ENCODE results near the gene OTOP2.

Gene OTOP2

DNA sequence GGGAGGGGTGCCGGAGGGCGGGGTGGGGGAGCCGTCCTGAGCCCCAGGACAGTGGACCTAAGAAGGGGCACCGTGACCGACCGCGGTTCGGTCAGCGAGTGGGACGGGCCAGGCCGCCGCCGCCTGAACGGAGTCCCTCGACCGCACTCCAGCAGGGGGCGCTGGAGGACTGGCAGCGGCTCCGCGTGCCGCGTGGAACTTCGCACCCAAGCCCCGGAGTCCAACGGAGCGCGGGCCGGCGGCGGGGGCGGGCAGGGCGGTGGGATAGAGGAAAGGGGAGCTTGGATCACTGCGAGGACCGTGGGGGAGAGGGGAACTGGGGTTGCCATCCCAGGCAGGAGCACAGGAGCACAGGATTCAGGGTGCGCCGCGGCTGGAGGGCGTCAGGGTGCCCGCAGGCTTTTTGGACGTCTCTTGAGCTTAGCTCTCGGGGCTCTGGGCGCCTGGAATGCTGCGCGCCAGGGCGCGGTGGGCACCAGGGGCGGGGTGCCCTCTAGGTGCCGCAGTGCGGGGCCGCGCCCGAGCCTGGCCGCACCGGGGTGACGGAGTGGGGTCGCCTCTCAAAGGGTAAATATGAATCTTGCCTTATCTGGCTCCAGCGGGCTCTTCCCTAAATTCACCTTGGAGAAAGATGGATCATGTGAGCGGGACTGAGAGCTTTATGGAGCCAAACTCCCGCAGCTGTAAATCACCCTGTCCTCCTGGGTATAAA is 379 bp upstream of the OTOP2 start:
- DNase-seq (ENCODE audit: low read depth) = no peak

DNA sequence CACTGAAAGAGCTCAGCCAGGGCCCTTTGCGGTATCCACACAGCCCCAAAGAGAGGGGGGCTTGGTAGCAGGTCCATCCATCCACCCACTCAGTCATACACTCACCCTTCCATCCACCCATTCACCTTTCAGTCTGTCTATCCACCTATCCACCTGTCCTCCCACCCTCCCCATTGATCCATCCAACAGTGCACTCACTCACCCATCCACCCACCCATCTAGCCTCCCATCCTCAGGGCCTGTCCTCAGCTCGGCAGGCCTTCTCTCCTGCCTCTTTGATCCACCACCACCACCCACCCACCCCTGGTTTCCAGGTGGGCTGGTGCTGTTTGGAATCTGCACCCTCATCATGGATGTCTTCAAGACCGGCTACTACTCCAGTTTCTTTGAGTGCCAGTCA is 1.2 kb downstream of the OTOP2 start:
- no peak for DNase-seq (ENCODE audit: low read depth)

DNA sequence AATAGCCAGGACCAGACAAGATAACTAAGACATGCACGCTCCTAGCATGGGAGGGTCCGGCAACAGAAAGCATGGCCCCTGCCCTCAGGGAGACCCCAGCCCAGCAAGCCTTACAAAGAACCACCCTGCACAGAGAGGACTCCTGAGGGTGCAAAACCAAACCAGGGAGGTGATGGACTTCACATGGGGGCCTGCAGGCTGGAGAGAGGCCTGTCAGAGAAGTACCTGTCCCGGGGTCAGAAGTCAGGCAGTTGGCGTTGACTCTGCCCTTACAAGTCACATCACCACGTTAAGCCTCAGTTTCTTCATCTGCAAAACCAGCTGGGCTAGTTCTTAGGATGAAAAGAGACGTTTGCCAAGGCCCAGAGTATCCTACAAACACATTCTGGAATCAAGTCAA is 4.7 kb downstream of the OTOP2 start:
- no peak for DNase-seq (ENCODE audit: low read depth)

DNA sequence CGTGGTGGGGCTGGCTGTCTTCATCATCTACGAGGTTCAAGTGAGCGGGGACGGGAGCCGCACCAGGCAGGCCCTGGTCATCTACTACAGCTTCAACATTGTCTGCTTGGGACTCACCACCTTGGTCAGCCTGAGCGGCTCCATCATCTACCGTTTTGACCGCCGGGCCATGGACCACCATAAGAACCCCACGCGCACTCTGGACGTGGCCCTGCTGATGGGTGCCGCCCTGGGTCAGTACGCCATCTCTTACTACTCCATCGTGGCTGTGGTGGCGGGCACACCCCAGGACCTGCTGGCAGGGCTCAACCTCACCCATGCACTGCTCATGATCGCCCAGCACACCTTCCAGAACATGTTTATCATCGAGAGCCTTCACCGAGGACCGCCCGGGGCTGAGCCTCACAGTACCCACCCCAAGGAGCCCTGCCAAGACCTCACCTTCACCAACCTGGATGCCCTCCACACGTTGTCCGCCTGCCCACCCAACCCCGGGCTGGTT is 6.5 kb downstream of the OTOP2 start:
- DNase-seq (ENCODE audit: low read depth) = no peak

DNA sequence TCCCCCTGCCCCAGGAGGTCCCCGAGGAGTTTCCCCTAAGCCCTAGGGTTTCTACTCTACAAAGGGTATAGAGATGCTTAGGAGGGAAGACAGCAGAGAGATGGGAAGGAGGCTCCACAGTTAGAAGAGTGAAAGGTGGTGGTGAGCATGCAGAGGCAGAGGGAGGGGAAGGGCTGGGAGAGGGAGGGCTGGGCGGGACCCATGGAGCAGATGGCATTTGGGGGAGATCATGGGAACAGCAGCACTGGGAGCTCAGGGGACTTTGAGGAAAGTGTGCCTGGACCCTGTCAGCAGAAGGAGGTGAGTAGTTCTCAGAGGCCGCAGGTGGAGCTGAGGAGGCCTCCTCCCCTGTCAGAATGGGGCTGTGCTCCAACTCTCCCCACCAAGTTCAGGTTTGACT is 11.0 kb downstream of the OTOP2 start:
- no peak for DNase-seq (ENCODE audit: low read depth)

DNA sequence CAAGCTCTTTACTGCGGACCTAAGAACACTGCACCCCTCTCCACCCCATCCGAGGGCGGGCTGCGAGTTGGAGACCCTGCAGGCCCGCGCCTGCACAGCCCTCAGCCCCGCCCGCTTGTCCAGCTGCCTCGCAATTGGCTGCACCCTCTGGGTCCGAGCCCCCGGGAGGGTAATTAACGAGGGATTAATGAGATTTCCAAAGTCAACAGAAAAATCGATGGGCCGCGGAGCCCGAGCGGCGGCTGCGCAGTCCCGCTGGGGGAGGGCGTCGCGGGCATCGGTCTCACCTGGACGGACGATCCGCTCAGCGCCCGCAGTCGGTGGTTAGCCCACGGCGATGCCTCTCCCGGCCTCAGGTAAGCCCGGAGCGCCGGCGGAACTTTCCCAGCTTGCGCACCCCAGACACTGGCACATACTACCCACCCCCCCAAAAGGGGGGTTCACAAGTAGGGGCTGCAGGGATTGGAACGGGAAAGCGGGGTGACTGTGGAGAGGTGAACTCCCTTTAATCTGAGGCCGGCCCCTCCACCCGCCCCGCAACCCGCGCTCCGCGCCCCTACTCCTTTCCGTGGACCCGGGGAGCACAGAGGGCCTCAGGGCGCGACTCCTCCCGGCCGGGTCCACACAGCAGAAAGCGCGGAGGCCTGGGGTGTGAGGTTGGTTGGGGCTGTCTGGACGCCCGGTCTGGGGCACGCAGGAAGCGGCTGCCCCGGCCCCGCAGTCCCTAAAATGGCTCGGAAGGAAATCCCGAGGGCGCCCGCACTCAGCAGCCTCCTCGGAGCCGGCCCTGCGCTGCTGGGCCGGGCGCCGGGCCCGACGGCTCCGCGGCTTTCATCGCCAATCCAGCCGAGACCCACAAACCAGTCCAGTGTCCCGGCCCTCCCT is 11.8 kb downstream of the OTOP2 start, which contains the start of gene OTOP3:
Gene OTOP3 (plus strand): TSS at position 314 of the 885 bp plus-strand sequence. CDS start 24 bp downstream, at position 338.
- no peak for DNase-seq (ENCODE audit: low read depth)

DNA sequence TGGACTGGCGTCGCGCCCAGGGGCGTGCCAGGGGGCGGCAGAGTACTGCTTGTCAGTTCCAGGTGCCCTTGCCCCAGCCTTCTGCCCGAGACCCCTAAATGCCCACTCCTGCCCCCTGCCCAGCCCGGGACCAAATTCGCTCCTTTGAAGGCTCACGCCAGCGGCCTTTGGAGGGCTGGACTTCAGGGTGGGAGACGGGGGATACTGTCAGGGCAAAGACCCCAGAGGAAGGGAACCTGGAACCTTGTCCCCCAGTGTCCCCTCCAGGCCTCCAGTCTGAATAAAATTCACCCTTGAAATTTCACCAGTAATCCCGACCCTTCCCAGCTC is 12.4 kb downstream of the OTOP2 start:
- DNase-seq (ENCODE audit: low read depth) = no peak

DNA sequence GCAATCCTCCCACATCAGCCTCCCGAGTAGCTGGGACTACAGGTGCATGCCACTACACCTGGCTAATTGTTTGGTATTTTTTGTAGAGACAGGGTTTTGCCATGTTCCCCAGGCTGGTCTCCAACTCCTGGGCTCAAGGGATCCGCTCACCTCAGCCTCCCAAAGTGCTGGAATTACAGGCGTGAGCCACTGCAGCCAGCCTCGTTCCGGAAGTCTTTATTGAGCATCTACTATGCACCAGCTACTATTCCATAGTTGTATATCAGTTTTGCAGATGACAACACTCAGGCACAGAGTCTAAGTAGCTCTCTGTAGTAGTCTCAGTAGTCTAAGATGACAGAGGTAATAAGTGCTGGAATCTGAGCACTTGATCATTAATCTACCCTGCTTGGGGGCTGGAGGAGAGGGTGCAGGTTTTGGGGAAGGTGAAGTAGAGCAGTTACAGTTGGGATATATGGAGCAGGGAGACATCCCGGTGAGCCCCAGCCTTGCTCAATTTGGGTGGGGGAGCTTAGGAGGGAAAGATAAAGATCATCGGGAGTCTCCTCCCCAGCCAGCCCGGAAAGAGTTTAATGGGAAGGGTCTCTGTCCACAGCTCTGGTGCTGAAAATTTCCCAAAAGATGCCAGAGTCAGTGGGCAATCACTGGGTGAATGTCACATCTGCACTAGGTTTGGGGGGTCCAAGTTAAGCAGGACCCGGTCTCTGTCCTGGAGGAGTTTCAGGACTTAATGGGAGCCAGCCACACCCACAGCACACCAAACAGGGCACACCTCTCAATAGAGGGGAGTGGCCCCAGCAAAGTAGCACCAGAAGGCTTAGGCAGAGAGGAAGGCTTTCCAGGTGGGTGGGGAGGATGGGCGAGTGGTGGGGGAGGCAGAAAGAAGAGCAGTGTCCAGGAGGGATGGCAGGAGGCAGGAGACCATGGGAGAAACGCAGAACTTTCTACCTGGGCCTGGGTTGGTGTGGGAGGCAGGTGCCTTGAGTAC is 13.3 kb downstream of the OTOP2 start:
- DNase-seq (ENCODE audit: low read depth) = no peak

DNA sequence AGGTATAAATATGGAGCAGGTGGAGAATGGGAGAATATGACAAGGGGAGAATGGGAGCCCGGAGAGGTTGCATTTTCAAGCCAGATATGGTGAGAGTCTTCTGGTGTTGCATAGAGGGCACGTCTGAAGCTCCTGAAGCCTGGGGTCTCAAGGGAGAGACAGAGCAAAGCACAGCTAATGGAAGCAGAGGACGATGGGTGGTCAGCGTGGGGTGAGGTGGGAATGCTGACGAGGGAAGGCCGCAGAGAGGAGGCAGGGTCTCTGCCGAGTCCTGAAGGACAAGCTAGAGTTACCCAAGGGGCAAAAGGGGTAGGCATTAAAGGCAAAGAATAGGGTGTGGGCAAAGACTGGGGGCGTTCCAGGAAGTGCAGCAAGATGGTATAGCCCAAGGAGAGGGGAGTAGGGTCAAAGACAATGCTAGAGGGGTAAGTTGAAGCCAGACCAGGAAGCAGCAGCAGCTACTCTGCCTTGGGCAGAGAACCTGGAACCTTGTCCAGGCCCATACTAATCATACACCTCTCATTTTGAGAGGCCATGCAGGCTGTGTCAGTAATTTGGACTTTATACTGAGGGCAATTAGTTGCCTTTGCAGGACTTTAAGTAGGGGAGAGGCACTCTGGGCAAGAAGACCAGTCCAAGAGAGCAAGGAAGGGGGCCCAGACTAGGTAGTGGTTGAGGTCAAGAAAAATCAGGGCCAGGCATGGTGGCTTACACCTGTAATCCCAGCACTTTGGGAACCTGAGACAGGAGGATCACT is 14.3 kb downstream of the OTOP2 start:
- no peak for DNase-seq (ENCODE audit: low read depth)

DNA sequence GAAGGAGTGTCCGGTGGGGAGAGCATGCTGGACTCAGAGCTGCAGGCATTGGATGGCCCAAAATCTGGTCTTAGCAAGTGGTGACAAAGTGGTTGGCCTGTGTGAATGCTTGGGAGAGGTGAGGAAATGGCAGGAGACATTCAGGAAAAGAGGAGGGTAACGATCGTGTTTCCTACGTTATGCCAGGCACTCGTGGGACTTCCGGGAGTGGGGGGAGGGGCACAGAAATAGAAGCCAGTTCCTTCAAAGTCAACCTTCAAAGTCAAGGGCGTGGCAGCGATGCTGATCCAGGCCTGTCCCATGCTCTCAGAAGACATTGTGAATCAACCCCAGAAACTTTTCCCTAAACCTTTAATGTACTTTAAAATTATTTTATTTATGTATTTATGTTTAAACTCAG is 15.5 kb downstream of the OTOP2 start:
- DNase-seq (ENCODE audit: low read depth) = no peak

DNA sequence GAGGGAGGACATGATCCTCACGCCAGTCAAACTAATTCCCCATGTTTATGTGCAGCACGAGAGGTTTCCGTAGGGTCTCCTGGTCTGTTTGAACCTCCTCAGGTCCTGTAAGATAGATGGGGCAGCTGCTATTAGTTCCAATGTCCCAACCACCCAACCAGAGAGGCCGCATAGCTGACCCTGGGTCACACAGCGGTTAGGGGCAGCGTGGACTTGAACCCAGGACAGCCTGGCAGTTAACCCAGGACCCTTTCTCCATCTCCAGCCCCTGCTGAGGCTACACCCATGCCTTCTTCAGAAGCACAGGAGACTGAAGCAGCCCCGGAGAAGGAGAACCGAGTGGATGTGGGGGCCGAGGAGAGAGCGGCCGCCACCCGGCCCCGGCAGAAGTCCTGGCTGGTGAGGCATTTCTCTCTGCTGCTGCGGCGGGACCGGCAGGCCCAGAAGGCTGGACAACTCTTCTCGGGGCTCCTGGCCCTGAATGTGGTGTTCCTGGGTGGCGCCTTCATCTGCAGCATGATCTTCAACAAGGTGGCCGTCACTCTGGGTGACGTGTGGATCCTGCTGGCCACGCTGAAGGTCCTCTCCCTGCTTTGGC is 17.2 kb downstream of the OTOP2 start:
- no peak for DNase-seq (ENCODE audit: low read depth)

DNA sequence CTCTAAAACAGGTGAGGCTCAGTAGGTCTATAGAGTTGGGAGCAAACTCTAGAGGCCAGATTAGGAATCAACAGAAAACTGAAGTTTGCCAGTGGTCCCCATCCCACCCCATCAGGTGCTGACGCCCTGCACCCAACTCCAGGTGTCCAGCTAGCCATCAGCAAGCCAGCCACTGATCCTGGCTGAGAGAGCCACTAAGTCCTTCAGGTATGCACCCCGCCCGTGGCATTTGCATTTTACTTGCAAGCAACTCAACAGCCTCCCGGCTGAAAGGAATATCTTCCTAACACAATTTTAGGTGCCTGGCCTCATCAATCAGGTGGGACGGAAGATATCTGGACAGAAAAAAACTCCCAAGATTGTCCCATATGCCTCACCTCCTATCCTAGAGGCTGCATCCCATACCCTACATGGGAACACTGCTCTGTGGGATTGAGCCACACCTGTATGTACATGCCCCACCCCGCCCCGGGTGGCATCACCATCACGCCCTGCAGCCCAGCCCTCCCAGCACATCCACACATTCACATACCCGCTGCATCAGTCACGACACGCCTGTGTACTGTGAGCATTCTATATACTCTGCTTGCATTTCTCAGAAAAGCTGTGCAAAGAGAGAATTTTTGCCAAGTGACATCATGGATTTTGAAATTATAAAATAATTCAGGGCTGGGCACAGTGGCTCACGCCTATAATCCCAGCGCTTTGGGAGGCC is 19.9 kb downstream of the OTOP2 start:
- DNase-seq (ENCODE audit: low read depth) = no peak

DNA sequence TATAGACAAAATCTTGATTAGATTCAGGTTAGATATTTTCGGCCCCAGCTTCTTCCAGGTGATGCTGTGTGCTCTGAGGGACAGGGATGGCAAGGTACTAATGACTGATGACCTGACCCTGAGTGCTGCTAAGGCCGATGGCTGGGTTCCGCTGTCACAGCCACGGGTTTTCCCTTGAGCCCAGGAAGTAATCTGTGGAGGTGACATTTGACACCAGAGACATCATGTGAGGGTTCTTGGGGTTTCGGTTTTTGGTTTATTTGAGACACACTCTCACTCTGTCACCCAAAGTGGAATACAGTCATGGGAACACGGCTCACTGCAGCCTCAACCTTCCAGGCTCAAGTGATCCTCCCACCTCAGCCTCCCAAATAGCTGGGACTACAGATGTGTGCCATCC is 21.5 kb downstream of the OTOP2 start:
- no peak for DNase-seq (ENCODE audit: low read depth)

DNA sequence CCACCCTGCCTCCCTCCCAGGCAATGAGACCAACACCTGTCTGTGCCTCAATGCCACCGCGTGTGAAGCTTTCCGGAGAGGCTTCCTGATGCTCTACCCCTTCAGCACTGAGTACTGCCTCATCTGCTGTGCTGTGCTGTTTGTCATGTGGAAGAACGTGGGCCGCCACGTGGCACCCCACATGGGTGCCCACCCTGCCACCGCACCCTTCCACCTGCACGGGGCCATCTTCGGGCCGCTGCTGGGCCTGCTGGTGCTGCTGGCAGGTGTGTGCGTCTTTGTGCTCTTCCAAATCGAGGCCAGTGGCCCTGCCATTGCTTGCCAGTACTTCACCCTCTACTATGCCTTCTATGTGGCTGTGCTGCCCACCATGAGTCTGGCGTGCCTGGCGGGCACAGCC is 22.6 kb downstream of the OTOP2 start:
- DNase-seq (ENCODE audit: low read depth) = no peak

DNA sequence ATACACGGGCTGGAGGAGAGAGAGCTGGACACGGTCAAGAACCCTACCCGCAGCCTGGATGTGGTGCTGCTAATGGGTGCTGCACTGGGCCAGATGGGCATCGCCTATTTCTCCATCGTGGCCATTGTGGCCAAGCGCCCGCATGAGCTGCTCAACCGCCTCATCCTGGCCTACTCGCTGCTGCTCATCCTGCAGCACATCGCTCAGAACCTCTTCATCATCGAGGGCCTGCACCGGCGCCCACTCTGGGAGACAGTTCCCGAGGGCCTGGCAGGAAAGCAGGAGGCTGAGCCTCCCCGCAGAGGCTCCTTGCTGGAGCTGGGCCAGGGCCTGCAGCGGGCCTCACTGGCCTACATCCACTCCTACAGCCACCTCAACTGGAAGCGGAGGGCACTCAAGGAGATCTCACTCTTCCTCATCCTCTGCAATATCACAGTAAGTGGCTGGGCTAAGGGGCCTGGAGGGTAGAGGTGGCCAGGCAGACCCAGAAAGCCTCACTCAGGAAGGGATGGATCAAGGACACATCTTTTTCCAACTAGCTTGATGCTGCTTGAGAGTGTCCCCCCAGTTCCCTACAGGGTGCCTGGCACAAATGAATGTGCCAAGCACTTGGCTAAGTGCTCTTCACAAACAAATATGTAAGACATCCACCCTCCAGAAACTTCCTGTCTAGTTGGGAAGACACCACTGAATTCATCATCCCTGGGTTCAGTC is 23.1 kb downstream of the OTOP2 start:
- DNase-seq (ENCODE audit: low read depth) = no peak

DNA sequence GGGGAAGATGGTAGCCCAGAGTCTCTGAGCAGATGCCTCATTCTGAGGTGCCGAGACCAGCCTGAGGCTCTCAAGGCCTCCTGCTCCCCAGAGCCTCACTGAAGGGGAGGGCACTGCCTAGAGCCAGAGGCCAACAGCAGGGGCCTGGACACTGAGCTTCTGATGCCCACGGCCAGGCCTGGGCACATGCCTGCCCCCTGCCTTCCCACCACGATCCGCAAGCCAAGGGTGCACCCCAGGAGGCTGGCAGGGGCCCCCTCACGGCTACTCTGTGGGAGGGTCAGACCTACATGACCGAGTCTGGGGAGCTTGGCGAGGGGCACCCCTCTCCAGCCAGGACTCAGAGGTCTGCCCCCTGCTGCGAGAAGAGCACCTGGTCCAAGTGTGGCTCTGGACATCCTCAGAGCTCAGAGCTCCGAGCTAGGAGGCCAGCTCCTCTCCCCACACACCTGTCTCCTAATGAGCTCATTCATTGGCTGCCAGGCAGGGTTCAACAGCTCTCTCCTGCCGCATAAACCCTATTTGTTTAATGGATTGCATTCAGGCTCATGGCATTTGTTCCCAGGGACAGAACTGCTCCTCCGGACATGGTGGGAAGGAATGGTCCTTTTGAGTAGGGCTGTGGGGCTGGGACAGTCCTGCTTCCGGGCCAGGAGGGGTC is 25.5 kb downstream of the OTOP2 start:
- DNase-seq (ENCODE audit: low read depth) = no peak

DNA sequence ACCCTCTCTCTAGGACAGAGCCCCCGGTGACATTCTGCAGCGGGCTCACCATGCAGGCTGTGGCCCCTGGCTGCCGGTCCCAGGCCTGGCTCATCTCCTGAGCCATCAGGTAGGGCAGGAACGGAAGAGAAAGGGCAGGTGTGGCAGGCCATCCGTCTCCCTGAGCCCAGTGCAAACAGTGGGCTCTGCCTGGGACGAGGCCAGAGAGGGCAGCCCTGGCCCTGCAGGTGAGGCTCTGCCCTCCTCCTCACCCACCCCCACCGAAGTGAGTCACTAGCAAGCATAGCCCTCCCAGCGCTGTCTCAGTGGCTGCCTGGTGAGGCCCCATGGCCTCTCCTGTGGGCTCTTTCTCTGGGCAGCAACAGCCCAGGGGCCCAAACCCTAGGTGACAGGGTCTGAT is 26.1 kb downstream of the OTOP2 start:
- DNase-seq (ENCODE audit: low read depth) = no peak

DNA sequence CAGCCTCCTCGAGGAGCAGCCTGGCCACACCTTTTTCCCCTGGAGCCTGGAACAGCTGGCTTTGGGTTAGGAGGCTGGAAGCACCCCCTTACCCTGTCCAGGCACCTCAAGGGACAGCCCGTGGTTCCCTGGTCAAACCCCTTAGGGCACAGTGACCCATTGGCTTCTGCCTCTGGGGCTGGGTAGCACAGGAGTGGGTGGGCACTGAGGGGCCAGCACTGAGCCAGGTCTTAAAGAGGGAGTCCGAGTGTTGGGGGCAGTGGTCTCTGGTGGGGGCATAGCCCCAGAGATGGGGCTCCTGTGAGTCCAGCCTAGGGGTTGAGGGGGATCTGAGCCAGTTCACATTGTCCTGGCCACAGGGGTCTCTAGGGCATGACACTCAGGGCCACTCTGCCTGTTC is 27.0 kb downstream of the OTOP2 start:
- DNase-seq (ENCODE audit: low read depth) = no peak
